GM23338 (cell line): ENCODE results near the gene RNLS. TPM values are rescaled to one million over a fixed set of nuclear protein-coding genes. Genes with fewer than 3 reads are reported as not detected.

ENCODE experiments used
- ATAC-seq: fragments of 200-7000 bp; cut with Tn5 transposase; 3 replicates; pipeline ENCODE4 v1.9.1; 2020
- DNase-seq: peaks from one replicate; pipeline ENCODE4 v3.0.0-alpha.2; 2015; ENCODE audit warnings: low spot score
- H2AFZ ChIP-seq: fragments of 200-600 bp; sonication (generic); 2 replicates; pipeline ENCODE4 v1.8.0; 2016; ENCODE audit warnings: antibody characterized with exemption, mild to moderate bottlenecking, moderate library complexity
- H3F3A ChIP-seq: fragments of 200-600 bp; sonication (generic); replicated peaks from 2 replicates; pipeline ENCODE4 v1.8.0; 2017; ENCODE audit warnings: antibody characterized with exemption, mixed run types, low read depth
- H3K27ac ChIP-seq: fragments of 200-600 bp; sonication (generic); 2 replicates; pipeline ENCODE4 v1.6.1; 2016; ENCODE audit warnings: low read depth
- H3K27me3 ChIP-seq: fragments of 200-600 bp; sonication (generic); 2 replicates; pipeline ENCODE4 v1.8.0; 2016; ENCODE audit warnings: mild to moderate bottlenecking, mixed run types, moderate library complexity; ENCODE audit not compliant: insufficient read depth
- H3K36me3 ChIP-seq: fragments of 200-600 bp; sonication (generic); 2 replicates; pipeline ENCODE4 v1.8.0; 2016; ENCODE audit warnings: mild to moderate bottlenecking; ENCODE audit not compliant: insufficient read depth
- H3K4me1 ChIP-seq: fragments of 200-600 bp; sonication (generic); 2 replicates; pipeline ENCODE4 v1.8.0; 2016; ENCODE audit warnings: mild to moderate bottlenecking, moderate library complexity; ENCODE audit not compliant: insufficient read depth
- H3K4me2 ChIP-seq: fragments of 200-600 bp; sonication (generic); 2 replicates; pipeline ENCODE4 v1.7.1; 2017; ENCODE audit warnings: mixed run types
- H3K4me3 ChIP-seq: fragments of 200-600 bp; sonication (generic); 2 replicates; pipeline ENCODE4 v1.6.1; 2016; ENCODE audit warnings: mixed run types
- H3K79me2 ChIP-seq: fragments of 200-600 bp; sonication (generic); replicated peaks from 2 replicates; pipeline ENCODE4 v1.8.0; 2017; ENCODE audit warnings: mild to moderate bottlenecking; ENCODE audit not compliant: insufficient read depth
- H3K9me2 ChIP-seq: fragments of 200-600 bp; sonication (generic); 2 replicates; pipeline ENCODE4 v1.8.0; 2017; ENCODE audit not compliant: insufficient read depth
- H4K20me1 ChIP-seq: fragments of 200-600 bp; sonication (generic); replicated peaks from 2 replicates; pipeline ENCODE4 v1.8.0; 2017; ENCODE audit warnings: mild to moderate bottlenecking; ENCODE audit not compliant: insufficient read depth
- H3K27ac Mint-ChIP-seq: 2 replicates; pipeline ENCODE4 v1.8.0; 2020; ENCODE audit warnings: inconsistent platforms, mild to moderate bottlenecking, moderate library complexity, mixed read lengths
- H3K27me3 Mint-ChIP-seq: 3 replicates; pipeline ENCODE4 v1.8.0; 2022; ENCODE audit warnings: low read depth, mild to moderate bottlenecking, moderate library complexity, mixed read lengths, inconsistent platforms; ENCODE audit not compliant: insufficient read depth, poor library complexity
- H3K36me3 Mint-ChIP-seq: 3 replicates; pipeline ENCODE4 v1.8.0; 2021; ENCODE audit warnings: low read depth, mild to moderate bottlenecking, inconsistent platforms, moderate library complexity, mixed read lengths
- H3K4me1 Mint-ChIP-seq: 3 replicates; pipeline ENCODE4 v1.8.0; 2020; ENCODE audit warnings: mild to moderate bottlenecking, inconsistent platforms, mixed read lengths
- H3K4me3 Mint-ChIP-seq: 3 replicates; pipeline ENCODE4 v1.8.0; 2021; ENCODE audit warnings: moderate library complexity, mild to moderate bottlenecking, inconsistent platforms, mixed read lengths
- H3K9me3 Mint-ChIP-seq: 3 replicates; pipeline ENCODE4 v1.8.0; 2020; ENCODE audit warnings: moderate library complexity, mild to moderate bottlenecking, inconsistent platforms, mixed read lengths
- CREB1 ChIP-seq: fragments of 250-450 bp; sonication (Bioruptor Pico); IDR thresholded peaks from 2 replicates; pipeline ENCODE4 v1.5.0; 2020; ENCODE audit warnings: low read depth, mild to moderate bottlenecking, moderate library complexity
- CTCF ChIP-seq, 2 experiments: fragments of 200-600 bp in 1 of 2; sonication (generic) in 1 of 2; conservative IDR thresholded peaks; 2 replicates each; pipeline versions ENCODE4 v1.5.1 to v1.6.1; 2016 to 2017; ENCODE audit warnings: antibody characterized with exemption in 2 of 2, low read depth in 2 of 2, mild to moderate bottlenecking in 2 of 2, moderate library complexity in 1 of 2
- ETS1 ChIP-seq: IDR thresholded peaks from 2 replicates; pipeline ENCODE4 v1.6.1; 2016; ENCODE audit warnings: antibody characterized with exemption
- EZH2 ChIP-seq: fragments of 200-600 bp; sonication (generic); IDR thresholded peaks from one replicate; pipeline ENCODE4 v1.8.0; 2017; ENCODE audit warnings: antibody characterized with exemption, mild to moderate bottlenecking, low read depth; ENCODE audit not compliant: unreplicated experiment
- EZH2phosphoT487 ChIP-seq: fragments of 200-600 bp; sonication (generic); IDR thresholded peaks from one replicate; pipeline ENCODE4 v1.8.1; 2018; ENCODE audit warnings: antibody characterized with exemption; ENCODE audit not compliant: unreplicated experiment
- JUNB ChIP-seq: IDR thresholded peaks from one replicate; pipeline ENCODE4 v1.6.1; 2016; ENCODE audit warnings: antibody characterized with exemption; ENCODE audit not compliant: unreplicated experiment
- NANOG ChIP-seq: IDR thresholded peaks from 2 replicates; pipeline ENCODE4 v1.6.1; 2016; ENCODE audit warnings: antibody characterized with exemption, borderline replicate concordance
- POLR2AphosphoS5 ChIP-seq: IDR thresholded peaks from 2 replicates; pipeline ENCODE4 v1.6.1; 2016; ENCODE audit warnings: antibody characterized with exemption, low read depth
- STAT1 ChIP-seq: IDR thresholded peaks from one replicate; pipeline ENCODE4 v1.6.1; 2016; ENCODE audit warnings: antibody characterized with exemption; ENCODE audit not compliant: unreplicated experiment
- ZNF114 ChIP-seq: fragments of 250-450 bp; sonication (Bioruptor Pico); IDR thresholded peaks from 2 replicates; pipeline ENCODE4 v1.5.0; 2020; ENCODE audit warnings: mild to moderate bottlenecking, moderate library complexity
- ZNF331 ChIP-seq: fragments of 250-450 bp; sonication (Bioruptor Pico); IDR thresholded peaks from 2 replicates; pipeline ENCODE4 v1.5.0; 2020; ENCODE audit warnings: low read depth, mild to moderate bottlenecking, moderate library complexity
- polyA plus RNA-seq: library from polyadenylated mRNA; unstranded; fragments of >200 nt; fragmentation: Nextera tagmentation; extraction: Ambion mirVana; gene quantifications from 2 replicates; pipeline ENCODE4 v1.2.1, GENCODE V29; 2016
- total RNA-seq: library from RNA; depleted of rRNA; stranded (reverse); fragments of >200 nt; shearing (Covaris generic); gene quantifications from 2 replicates; pipeline ENCODE4 v1.2.3, GENCODE V29; 2014

Gene RNLS
- total and polyA plus RNA-seq, 2 experiments from 2014 or later, result 8.8 to 15.2 TPM

DNA sequence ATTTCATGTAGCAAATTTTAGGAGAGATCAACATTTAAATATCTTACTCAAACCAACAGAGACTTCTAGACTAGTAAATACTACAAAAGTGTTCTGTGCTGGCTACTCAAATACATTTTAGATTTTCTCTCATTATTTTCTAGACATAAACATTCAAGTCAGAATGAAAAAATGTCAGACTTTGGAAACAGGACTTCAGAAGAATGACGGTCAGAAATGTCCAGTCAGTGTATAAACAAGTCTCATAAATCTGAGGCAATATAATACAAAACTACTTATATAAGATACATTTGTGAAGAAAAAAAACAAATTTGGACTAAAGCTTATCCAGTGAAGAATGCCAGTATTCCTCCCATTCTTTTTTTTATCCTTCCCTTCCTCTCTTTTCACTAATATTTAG lies 25.9 kb downstream of the RNLS start:
- no peak for ATAC-seq
- no peak for TF ChIP-seq EZH2
- TF ChIP-seq ETS1, result no peak
- TF ChIP-seq POLR2AphosphoS5, result no peak
- TF ChIP-seq JUNB, result no peak
- TF ChIP-seq ZNF114 (CRISPR knock-in tag), result no peak
- TF ChIP-seq NANOG, result no peak
- no peak for TF ChIP-seq CREB1
- H3F3A ChIP-seq, result no peaks in the 10 kb centered on the region

GRCh38 chr10:88555190-88555908 lies 27.8 kb downstream of the RNLS start:
- Mint-ChIP-seq H3K27me3 (no peaks in the 10 kb centered on the region), H3K4me1 (no peaks in the 10 kb centered on the region), H3K27ac (no peak overlapping the region), H3K9me3 (no peaks in the 10 kb centered on the region), H3K4me3 (no peak overlapping the region), H3K36me3 (no peaks in the 10 kb centered on the region)
- no peaks in the 10 kb centered on the region for H3K36me3 ChIP-seq
- H3K4me2 ChIP-seq, result no peak overlapping the region
- no peaks in the 10 kb centered on the region for H3K27me3 ChIP-seq
- no peak overlapping the region for H3K27ac ChIP-seq
- DNase-seq (peak; percentile 33), ATAC-seq (peak; percentile 45; the same call in 2 of the 3 replicates)
- H3K4me3 ChIP-seq, result no peak overlapping the region
- H3F3A ChIP-seq, result no peaks in the 10 kb centered on the region
- H3K9me2 ChIP-seq, result no peaks in the 10 kb centered on the region
- no peaks in the 10 kb centered on the region for H4K20me1 ChIP-seq
- H2AFZ ChIP-seq, result no peak overlapping the region
- no peaks in the 10 kb centered on the region for H3K79me2 ChIP-seq
- H3K4me1 ChIP-seq, result no peaks in the 10 kb centered on the region
- TF ChIP-seq EZH2, result no peak
- no peak for TF ChIP-seq ZNF114 (CRISPR knock-in tag)
- no peak for TF ChIP-seq CTCF (conservative IDR thresholded peaks at IDR 0.05; ENCODE audit: low read depth in 2 of 2)
- TF ChIP-seq EZH2phosphoT487, result no peak
- TF ChIP-seq STAT1, result no peak
- TF ChIP-seq ZNF331 (CRISPR knock-in tag), result no peak
- TF ChIP-seq POLR2AphosphoS5, result no peak
- no peak for TF ChIP-seq ETS1

More for the DNA sequence above, 25.9 kb downstream of the RNLS start:
- no peak overlapping the region for H3K27ac Mint-ChIP-seq
- H3K4me1 ChIP-seq, result no peaks in the 10 kb centered on the region
- H3K79me2 ChIP-seq, result no peaks in the 10 kb centered on the region
- H4K20me1 ChIP-seq, result no peaks in the 10 kb centered on the region
- no peaks in the 10 kb centered on the region for H3K36me3 Mint-ChIP-seq
- H2AFZ ChIP-seq, result no peak overlapping the region
- no peak for DNase-seq
- H3K27ac ChIP-seq, result no peak overlapping the region
- H3K4me3 Mint-ChIP-seq, result no peak overlapping the region
- H3K4me1 Mint-ChIP-seq, result no peaks in the 10 kb centered on the region
- no peaks in the 10 kb centered on the region for H3K36me3 ChIP-seq
- H3K4me2 ChIP-seq, result no peak overlapping the region
- no peaks in the 10 kb centered on the region for H3K9me3 Mint-ChIP-seq
- no peaks in the 10 kb centered on the region for H3K27me3 ChIP-seq
- H3K9me2 ChIP-seq, result no peaks in the 10 kb centered on the region
- no peaks in the 10 kb centered on the region for H3K27me3 Mint-ChIP-seq
- H3K4me3 ChIP-seq, result no peak overlapping the region
